ENCODE measurements around the gene COL24A1.

DNA sequence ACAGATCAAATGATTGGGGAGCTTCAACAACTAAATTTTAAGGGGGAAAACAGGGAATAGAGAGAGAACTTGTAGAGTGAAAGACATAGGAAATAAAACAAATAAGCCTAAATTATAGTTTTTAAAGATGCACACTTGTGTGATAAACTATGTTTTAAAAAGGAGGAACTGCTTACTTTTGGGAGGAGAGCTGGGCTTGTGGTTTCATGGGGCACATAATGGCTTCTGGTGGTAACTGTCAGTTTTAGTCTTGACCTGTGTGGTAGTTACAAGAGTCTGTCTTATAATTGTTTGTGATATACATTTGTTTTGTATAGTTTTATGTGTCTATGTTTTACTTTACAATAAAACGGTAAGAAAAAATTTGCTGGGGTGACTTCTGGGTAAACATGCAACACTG is 165.3 kb downstream of the COL24A1 start:
- TF ChIP-seq CTCF (IDR thresholded peaks at IDR 0.05) (no peak), EP300 (IDR thresholded peaks at IDR 0.05) (no peak)

Data from upper lobe of left lung (tissue), 4 donors.